ENCODE data around the gene LRP2. TPM values are rescaled to one million over a fixed set of nuclear protein-coding genes. Genes with fewer than 3 reads are reported as not detected.

The LRP2 gene
- total and polyA plus RNA-seq, 2 of the 4 experiments (the other 2 are of a cell fraction): not detected

DNA sequence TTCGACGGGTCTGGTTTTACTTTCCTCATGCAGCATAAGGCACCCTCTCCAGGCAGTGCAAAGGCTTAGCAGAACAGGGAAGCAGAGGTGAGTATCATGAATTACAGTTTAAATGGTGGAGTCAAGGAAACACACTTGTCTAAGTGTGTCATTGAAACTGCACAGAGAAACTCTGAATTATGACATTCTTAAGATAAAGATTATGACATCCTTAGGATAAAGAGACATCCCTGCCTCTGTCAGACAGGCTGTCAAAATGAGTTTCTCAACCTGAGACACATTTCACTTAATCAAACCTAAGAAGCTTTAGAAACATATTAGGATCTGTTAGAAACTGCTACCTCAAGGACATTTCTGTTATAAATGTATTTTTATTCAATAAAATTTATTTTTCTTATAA, 179.8 kb downstream of the LRP2 start:
- no CpG with 5 or more reads among the region's 2 CpGs for WGBS, 2 experiments (ENCODE audit: extremely low coverage in 2 of 2, insufficient read length in 1 of 2)
- POLR2A ChIA-PET (ENCODE audit: unreplicated experiment): no interaction called here
- no peak overlapping the region for H2BK120ac ChIP-seq (ENCODE audit: low read depth, low read length)

More for the DNA sequence above, 179.8 kb downstream of the LRP2 start:
- no peak overlapping the region for H3K4me2 ChIP-seq (ENCODE audit: low read depth, low read length)
- dilution Hi-C loops (cut with HindIII; ENCODE audit: low sequenced_read_pairs, unreplicated experiment): no loop called here
- TF ChIP-seq NFE2L2 (IDR thresholded peaks at IDR 0.05; ENCODE audit: low read depth, low read length) (no peak), FOS (IDR thresholded peaks at IDR 0.05; ENCODE audit: low read depth, low read length) (no peak), POLR2A (IDR thresholded peaks at IDR 0.05; ENCODE audit: low read depth, low read length) (no peak), MAFK (IDR thresholded peaks at IDR 0.05; ENCODE audit: low read depth, low read length) (no peak), CHD1 (IDR thresholded peaks at IDR 0.05; ENCODE audit: low read depth, low read length) (no peak), RFX5 (IDR thresholded peaks at IDR 0.05; ENCODE audit: low read depth, low read length) (no peak), RCOR1 (IDR thresholded peaks at IDR 0.05; ENCODE audit: insufficient replicate concordance, low read length) (no peak), MXI1 (IDR thresholded peaks at IDR 0.05; ENCODE audit: borderline replicate concordance, low read depth, low read length) (no peak), RAD21 (IDR thresholded peaks at IDR 0.05; ENCODE audit: low read length) (no peak), BHLHE40 (IDR thresholded peaks at IDR 0.05; ENCODE audit: low read depth, low read length) (no peak), SMC3 (IDR thresholded peaks at IDR 0.05; ENCODE audit: low read depth, low read length) (no peak), MAZ (IDR thresholded peaks at IDR 0.05; ENCODE audit: borderline replicate concordance, low read depth, low read length) (no peak), CEBPB (IDR thresholded peaks at IDR 0.05; ENCODE audit: low read depth, low read length) (no peak)
- TF ChIP-seq, protein P1, sequence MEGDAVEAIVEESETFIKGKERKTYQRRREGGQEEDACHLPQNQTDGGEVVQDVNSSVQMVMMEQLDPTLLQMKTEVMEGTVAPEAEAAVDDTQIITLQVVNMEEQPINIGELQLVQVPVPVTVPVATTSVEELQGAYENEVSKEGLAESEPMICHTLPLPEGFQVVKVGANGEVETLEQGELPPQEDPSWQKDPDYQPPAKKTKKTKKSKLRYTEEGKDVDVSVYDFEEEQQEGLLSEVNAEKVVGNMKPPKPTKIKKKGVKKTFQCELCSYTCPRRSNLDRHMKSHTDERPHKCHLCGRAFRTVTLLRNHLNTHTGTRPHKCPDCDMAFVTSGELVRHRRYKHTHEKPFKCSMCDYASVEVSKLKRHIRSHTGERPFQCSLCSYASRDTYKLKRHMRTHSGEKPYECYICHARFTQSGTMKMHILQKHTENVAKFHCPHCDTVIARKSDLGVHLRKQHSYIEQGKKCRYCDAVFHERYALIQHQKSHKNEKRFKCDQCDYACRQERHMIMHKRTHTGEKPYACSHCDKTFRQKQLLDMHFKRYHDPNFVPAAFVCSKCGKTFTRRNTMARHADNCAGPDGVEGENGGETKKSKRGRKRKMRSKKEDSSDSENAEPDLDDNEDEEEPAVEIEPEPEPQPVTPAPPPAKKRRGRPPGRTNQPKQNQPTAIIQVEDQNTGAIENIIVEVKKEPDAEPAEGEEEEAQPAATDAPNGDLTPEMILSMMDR (conservative IDR thresholded peaks at IDR 0.05; ENCODE audit: low read depth, low read length): no peak
- TF ChIP-seq, protein P2, sequence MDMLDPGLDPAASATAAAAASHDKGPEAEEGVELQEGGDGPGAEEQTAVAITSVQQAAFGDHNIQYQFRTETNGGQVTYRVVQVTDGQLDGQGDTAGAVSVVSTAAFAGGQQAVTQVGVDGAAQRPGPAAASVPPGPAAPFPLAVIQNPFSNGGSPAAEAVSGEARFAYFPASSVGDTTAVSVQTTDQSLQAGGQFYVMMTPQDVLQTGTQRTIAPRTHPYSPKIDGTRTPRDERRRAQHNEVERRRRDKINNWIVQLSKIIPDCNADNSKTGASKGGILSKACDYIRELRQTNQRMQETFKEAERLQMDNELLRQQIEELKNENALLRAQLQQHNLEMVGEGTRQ (IDR thresholded peaks at IDR 0.05; ENCODE audit: low read depth, low read length): no peak
- TF ChIP-seq, protein P3, sequence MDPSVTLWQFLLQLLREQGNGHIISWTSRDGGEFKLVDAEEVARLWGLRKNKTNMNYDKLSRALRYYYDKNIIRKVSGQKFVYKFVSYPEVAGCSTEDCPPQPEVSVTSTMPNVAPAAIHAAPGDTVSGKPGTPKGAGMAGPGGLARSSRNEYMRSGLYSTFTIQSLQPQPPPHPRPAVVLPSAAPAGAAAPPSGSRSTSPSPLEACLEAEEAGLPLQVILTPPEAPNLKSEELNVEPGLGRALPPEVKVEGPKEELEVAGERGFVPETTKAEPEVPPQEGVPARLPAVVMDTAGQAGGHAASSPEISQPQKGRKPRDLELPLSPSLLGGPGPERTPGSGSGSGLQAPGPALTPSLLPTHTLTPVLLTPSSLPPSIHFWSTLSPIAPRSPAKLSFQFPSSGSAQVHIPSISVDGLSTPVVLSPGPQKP (IDR thresholded peaks at IDR 0.05; ENCODE audit: borderline replicate concordance, low read depth, low read length): no peak
- H3K79me1 ChIP-seq (ENCODE audit: low read depth in 1 of 2, low read length in 2 of 2): no peaks in the 10 kb centered on the region
- H2AK9ac ChIP-seq (replicated peaks; ENCODE audit: low read depth, low read length, poor library complexity): no peak overlapping the region
- H2AFZ ChIP-seq (replicated peaks; ENCODE audit: low read length, poor library complexity): no peak overlapping the region
- H4K20me1 ChIP-seq (ENCODE audit: insufficient read depth, low read length): no peaks in the 10 kb centered on the region
- no peak overlapping the region for H4K91ac ChIP-seq (ENCODE audit: insufficient read depth, low read depth, low read length)
- H3K23ac ChIP-seq (ENCODE audit: low read depth, low read length): no peak overlapping the region
- H2AK5ac ChIP-seq (ENCODE audit: low read depth, low read length): no peak overlapping the region
- no peak overlapping the region for H2BK15ac ChIP-seq (ENCODE audit: low read depth, low read length)
- H3K9ac ChIP-seq (ENCODE audit: low read depth, low read length): no peak overlapping the region
- H2BK5ac ChIP-seq (ENCODE audit: low read depth, low read length, poor library complexity, severe bottlenecking): no peak overlapping the region
- no peak overlapping the region for H3K4me3 ChIP-seq (ENCODE audit: insufficient read depth, low read depth, low read length)
- no peak for DNase-seq
- no peak overlapping the region for H3K27ac ChIP-seq (ENCODE audit: insufficient read depth, low read length)
- peaks cover 2% of the 10 kb centered on the region; the same call in 1 of the 2 replicates for H3K9me3 ChIP-seq (ENCODE audit: control insufficient read depth, insufficient read depth, low read length)
- no peak overlapping the region for H3K18ac ChIP-seq (ENCODE audit: low read depth, low read length)
- CTCF ChIA-PET: no interaction called here
- no peak overlapping the region for H3K56ac ChIP-seq (ENCODE audit: extremely low read depth, insufficient read depth, low read length)
- H3K27me3 ChIP-seq (ENCODE audit: control insufficient read depth, insufficient read depth, low read length): no peaks in the 10 kb centered on the region
- no peak for ATAC-seq (ENCODE audit: low read depth)
- no peak overlapping the region for H3K14ac ChIP-seq (replicated peaks; ENCODE audit: low read depth, low read length)
- H3K36me3 ChIP-seq (ENCODE audit: control insufficient read depth, insufficient read depth, low read length): no peaks in the 10 kb centered on the region
- H3K9me1 ChIP-seq (ENCODE audit: insufficient read depth, low read length): no peaks in the 10 kb centered on the region
- H4K8ac ChIP-seq (ENCODE audit: low read depth in 2 of 2, low read length in 2 of 2): no peak overlapping the region
- BruUV-seq (replicated peaks): no TSS peak
- H3K4me1 ChIP-seq (ENCODE audit: control insufficient read depth, insufficient read depth, low read length): no peaks in the 10 kb centered on the region
- H4K5ac ChIP-seq (ENCODE audit: low read depth, low read length): no peak overlapping the region
- H3K4ac ChIP-seq (ENCODE audit: low read depth, low read length): no peak overlapping the region
- in situ Hi-C loops (cut with MboI; ENCODE audit: low sequenced_read_pairs): no loop called here
- H2BK20ac ChIP-seq (ENCODE audit: low read depth, low read length): no peak overlapping the region
- intact Hi-C loops (cut with micrococcal nuclease): no loop called here
